Endodermal cell (in vitro differentiated cells): ENCODE measurements around the gene LAIR2. TPM values are rescaled to one million over a fixed set of nuclear protein-coding genes. Genes with fewer than 3 reads are reported as not detected.

ENCODE experiments used
- DNase-seq: peaks from one replicate; pipeline ENCODE4 v3.0.0-alpha.2; 2017
- H3K27ac ChIP-seq: 2 replicates; pipeline ENCODE4 v1.5.1; 2013; ENCODE audit warnings: mild to moderate bottlenecking, low read depth, low read length, moderate library complexity
- H3K27me3 ChIP-seq: 2 replicates; pipeline ENCODE4 v1.6.1; 2013; ENCODE audit warnings: mild to moderate bottlenecking, low read length, moderate library complexity; ENCODE audit not compliant: insufficient read depth, control insufficient read depth, poor library complexity, severe bottlenecking
- H3K36me3 ChIP-seq: 2 replicates; pipeline ENCODE4 v1.7.0; 2013; ENCODE audit warnings: mild to moderate bottlenecking, low read length, moderate library complexity; ENCODE audit not compliant: control insufficient read depth, insufficient read depth
- H3K4me1 ChIP-seq: one replicate; pipeline ENCODE4 v1.7.0; 2013; ENCODE audit warnings: low read length; ENCODE audit not compliant: control insufficient read depth, insufficient read depth
- H3K4me3 ChIP-seq: 2 replicates; pipeline ENCODE4 v1.5.1; 2013; ENCODE audit warnings: mild to moderate bottlenecking, low read length, moderate library complexity
- H3K9ac ChIP-seq: 2 replicates; pipeline ENCODE4 v1.6.1; 2013; ENCODE audit warnings: mild to moderate bottlenecking, low read length, moderate library complexity; ENCODE audit not compliant: poor library complexity, severe bottlenecking; ENCODE audit errors: extremely low read depth
- H3K9me3 ChIP-seq: 2 replicates; pipeline ENCODE4 v1.6.1; 2013; ENCODE audit warnings: mild to moderate bottlenecking, low read length, moderate library complexity; ENCODE audit not compliant: control insufficient read depth
- H3K27ac Mint-ChIP-seq: 2 replicates; pipeline ENCODE4 v1.8.0; 2020; ENCODE audit warnings: mixed read lengths
- H3K27me3 Mint-ChIP-seq: 2 replicates; pipeline ENCODE4 v1.8.0; 2021; ENCODE audit warnings: mild to moderate bottlenecking, mixed read lengths; ENCODE audit not compliant: insufficient read depth
- H3K36me3 Mint-ChIP-seq: 2 replicates; pipeline ENCODE4 v1.8.0; 2020; ENCODE audit warnings: low read depth, mixed read lengths
- H3K4me1 Mint-ChIP-seq: 2 replicates; pipeline ENCODE4 v1.8.0; 2020; ENCODE audit warnings: mixed read lengths
- H3K4me3 Mint-ChIP-seq: 2 replicates; pipeline ENCODE4 v1.8.0; 2020; ENCODE audit warnings: mild to moderate bottlenecking, moderate library complexity, mixed read lengths
- H3K9me3 Mint-ChIP-seq: 2 replicates; pipeline ENCODE4 v1.8.0; 2020; ENCODE audit warnings: mild to moderate bottlenecking, mixed read lengths
- WGBS, 2 experiments: methylation state at CpG; one replicate each; pipeline versions ENCODE4 v1.1.5 to v1.1.7; 2013; ENCODE audit warnings: missing lambda C conversion rate in 2 of 2, mixed read lengths in 1 of 2; ENCODE audit not compliant: insufficient coverage in 1 of 2, insufficient read length in 1 of 2; 5-methylcytosine and 5-hydroxymethylcytosine counted together
- total RNA-seq, 2 donors: library from RNA; stranded (reverse); fragmentation: NEBNext Ultra II Directional in 1 of 2; extraction: Animal tissue kit (Norgen Biotek cat#: 25700) in 1 of 2; gene quantifications; 2 replicates in 1 of 2; 3 replicates in 1 of 2; pipeline ENCODE4 v1.2.1, GENCODE V29; 2021
- TF ChIP-seq, protein P1 (sequence below): fragments of 200-600 bp; sonication (generic); conservative IDR thresholded peaks from 2 replicates; pipeline ENCODE4 v1.5.0; 2021; ENCODE audit warnings: antibody characterized with exemption, mild to moderate bottlenecking

The LAIR2 gene
- total RNA-seq, 2 donors from 2014 or later: not detected

DNA sequence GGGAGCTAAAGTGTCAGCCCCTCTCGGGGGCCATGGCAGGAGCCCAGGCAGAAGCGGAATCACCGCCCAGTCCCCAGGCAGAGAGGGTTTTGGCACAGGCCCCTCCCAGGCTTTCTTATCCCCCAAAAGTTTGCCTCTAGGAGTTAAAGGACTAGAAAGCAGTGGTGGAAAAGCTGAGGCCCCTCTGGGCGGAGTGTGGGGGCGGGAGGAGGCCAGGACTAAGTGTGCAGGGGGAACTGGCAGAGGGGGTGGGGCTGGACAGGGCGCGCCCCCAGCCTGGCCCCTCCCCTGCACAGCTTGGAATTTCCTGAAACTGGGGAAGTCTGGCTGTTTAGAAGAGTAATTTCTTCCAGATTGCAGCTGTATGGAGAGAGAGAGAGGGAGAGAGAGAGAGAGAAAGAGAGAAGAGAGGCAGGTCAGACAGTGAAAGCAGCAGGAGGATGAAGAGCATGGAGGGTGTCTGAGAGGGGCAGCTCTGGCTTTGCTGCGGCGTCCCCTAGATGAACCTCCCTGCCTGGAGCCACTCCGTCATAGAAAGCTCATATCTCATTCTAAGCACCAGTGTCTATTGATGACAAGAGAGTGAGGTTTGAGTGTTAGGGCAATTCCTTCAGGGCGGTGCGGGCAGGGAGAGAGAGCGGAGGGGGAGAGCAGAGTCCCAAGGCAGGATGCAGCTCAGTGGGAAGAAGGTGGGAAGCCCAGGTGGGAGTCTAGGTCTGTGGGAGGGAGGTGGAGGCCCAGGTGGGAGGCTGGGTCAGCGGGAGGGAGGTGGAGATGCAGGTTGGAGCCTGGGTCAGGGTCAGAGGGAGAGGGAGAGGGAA is 29.4 kb upstream of the LAIR2 start, which contains the start of gene CDC42EP5:
Gene CDC42EP5 (minus strand): TSS at position 226 of the 821 bp plus-strand sequence. CDS start 7,749 bp downstream, outside the sequence.
- 59 to 64% methylated on average over 4 to 14 of the region's 14 CpGs for WGBS, 2 experiments
- DNase-seq: peak; percentile 61
- Histone ChIP-seq H3K27ac (no peak within 1 kb of the TSS), H3K27me3 (peaks cover 31% of the 10 kb centered on the region), H3K4me1 (no peaks in the 10 kb centered on the region), H3K4me3 (no peak within 1 kb of the TSS), H3K36me3 (no peaks in the 10 kb centered on the region), H3K9me3 (no peaks in the 10 kb centered on the region), H3K9ac (no peak within 1 kb of the TSS)
- Mint-ChIP-seq H3K36me3 (no peaks in the 10 kb centered on the region), H3K27me3 (peaks cover 63% of the 10 kb centered on the region), H3K4me3 (no peak within 1 kb of the TSS), H3K4me1 (no peaks in the 10 kb centered on the region), H3K27ac (no peak within 1 kb of the TSS), H3K9me3 (no peaks in the 10 kb centered on the region)
- TF ChIP-seq, protein P1, sequence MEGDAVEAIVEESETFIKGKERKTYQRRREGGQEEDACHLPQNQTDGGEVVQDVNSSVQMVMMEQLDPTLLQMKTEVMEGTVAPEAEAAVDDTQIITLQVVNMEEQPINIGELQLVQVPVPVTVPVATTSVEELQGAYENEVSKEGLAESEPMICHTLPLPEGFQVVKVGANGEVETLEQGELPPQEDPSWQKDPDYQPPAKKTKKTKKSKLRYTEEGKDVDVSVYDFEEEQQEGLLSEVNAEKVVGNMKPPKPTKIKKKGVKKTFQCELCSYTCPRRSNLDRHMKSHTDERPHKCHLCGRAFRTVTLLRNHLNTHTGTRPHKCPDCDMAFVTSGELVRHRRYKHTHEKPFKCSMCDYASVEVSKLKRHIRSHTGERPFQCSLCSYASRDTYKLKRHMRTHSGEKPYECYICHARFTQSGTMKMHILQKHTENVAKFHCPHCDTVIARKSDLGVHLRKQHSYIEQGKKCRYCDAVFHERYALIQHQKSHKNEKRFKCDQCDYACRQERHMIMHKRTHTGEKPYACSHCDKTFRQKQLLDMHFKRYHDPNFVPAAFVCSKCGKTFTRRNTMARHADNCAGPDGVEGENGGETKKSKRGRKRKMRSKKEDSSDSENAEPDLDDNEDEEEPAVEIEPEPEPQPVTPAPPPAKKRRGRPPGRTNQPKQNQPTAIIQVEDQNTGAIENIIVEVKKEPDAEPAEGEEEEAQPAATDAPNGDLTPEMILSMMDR: no peak

DNA sequence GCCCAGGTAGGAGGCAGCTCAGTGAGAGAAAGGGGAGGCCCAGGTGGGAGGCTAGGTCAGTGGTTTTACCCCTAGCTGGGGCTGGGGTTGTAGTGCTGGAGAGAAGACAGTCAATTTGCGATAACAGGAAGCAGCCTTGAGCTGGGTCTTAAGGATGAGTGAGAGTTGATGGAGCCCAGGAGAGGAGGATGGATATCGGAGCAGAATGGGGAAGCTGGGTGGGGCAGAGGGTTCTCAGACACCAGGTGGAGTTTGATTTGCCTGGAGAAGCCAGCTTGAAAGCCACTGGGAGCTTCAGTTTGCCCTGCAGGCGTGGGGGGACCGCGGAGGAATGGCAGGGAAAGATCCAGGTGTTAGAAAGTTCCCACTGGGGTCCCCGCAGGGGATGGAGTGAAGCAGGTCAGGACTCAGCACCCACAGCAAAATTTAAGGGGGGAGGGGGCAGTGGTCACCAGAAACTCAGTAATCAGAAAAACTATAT is 28.7 kb upstream of the LAIR2 start:
- Histone ChIP-seq H3K36me3 (no peaks in the 10 kb centered on the region), H3K4me3 (no peak overlapping the region), H3K27me3 (peaks cover 26% of the 10 kb centered on the region), H3K27ac (no peak overlapping the region), H3K9me3 (no peaks in the 10 kb centered on the region), H3K9ac (no peak overlapping the region), H3K4me1 (no peaks in the 10 kb centered on the region)
- no peaks in the 10 kb centered on the region for H3K36me3 Mint-ChIP-seq
- H3K4me3 Mint-ChIP-seq: no peak overlapping the region
- 86% methylated on average over 6 of the region's 6 CpGs; no CpG with 5 or more reads in 1 of the 2 experiments for WGBS, 2 experiments
- H3K4me1 Mint-ChIP-seq: no peaks in the 10 kb centered on the region
- no peaks in the 10 kb centered on the region for H3K9me3 Mint-ChIP-seq
- no peak overlapping the region for H3K27ac Mint-ChIP-seq
- TF ChIP-seq, protein P1: no peak
- DNase-seq: peak; percentile 45
- peaks cover 61% of the 10 kb centered on the region for H3K27me3 Mint-ChIP-seq

DNA sequence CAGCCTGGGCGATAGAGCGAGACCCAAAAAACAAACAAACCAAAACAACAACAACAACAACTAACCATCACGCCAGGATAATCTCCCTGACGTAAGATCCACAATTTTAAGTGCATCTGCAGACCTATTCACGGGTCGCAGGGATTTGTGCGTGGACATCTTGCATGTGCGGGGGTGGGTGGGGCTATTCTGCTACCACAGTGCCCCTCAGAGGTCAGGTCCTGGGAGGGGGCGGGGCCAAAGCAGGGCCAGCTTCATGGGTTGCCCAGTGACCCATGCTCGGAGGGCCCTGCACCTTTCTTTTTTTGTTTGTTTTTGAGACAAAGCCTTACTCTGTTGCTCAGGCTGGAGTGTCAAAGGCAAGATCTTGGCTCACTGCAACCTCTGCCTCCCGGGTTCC is 26.9 kb upstream of the LAIR2 start:
- WGBS, 2 experiments: 78 to 84% methylated on average over 4 to 11 of the region's 11 CpGs
- H3K4me3 Mint-ChIP-seq: no peak overlapping the region
- no peaks in the 10 kb centered on the region for H3K9me3 Mint-ChIP-seq

More for the DNA sequence above, 26.9 kb upstream of the LAIR2 start:
- Histone ChIP-seq H3K4me3 (no peak overlapping the region), H3K9ac (no peak overlapping the region), H3K4me1 (no peaks in the 10 kb centered on the region), H3K27ac (no peak overlapping the region), H3K27me3 (peaks cover 10% of the 10 kb centered on the region), H3K36me3 (no peaks in the 10 kb centered on the region), H3K9me3 (no peaks in the 10 kb centered on the region)
- Mint-ChIP-seq H3K4me1 (no peaks in the 10 kb centered on the region), H3K36me3 (no peaks in the 10 kb centered on the region), H3K27ac (no peak overlapping the region), H3K27me3 (peaks cover 43% of the 10 kb centered on the region)
- DNase-seq: peak; percentile 56
- TF ChIP-seq, protein P1: no peak
